SHP77 (cell line): ENCODE data around the gene PRDX6.
A peak's percentile ranks its signal among the peaks of the same experiment; 100 is the strongest.
"Not testable (repeated sequence)": the region's sequence is repeated elsewhere in the genome, so short reads cannot be mapped to it uniquely, and the experiment has no call there.

Experiments
- DNase-seq, 2 experiments: peaks; one replicate each; lab custom pipeline; 2025; lab: John Stamatoyannopoulos, UW

Gene PRDX6

GRCh38 chr1:173499729-173500128 is 22.6 kb downstream of the PRDX6 start:
- DNase-seq: no peak

GRCh38 chr1:173502104-173502503 is 25.0 kb downstream of the PRDX6 start:
- DNase-seq: no peak

- peak; percentile 5 to 42 for DNase-seq
These were observed 26.3 kb downstream of the PRDX6 start for GRCh38 chr1:173503391-173503790.

- DNase-seq: no peak
These were observed 27.1 kb downstream of the PRDX6 start for GRCh38 chr1:173504268-173504667.

- no peak for DNase-seq
These were observed 28.3 kb downstream of the PRDX6 start for GRCh38 chr1:173505391-173505790.

GRCh38 chr1:173506437-173506836 is 29.3 kb downstream of the PRDX6 start:
- DNase-seq: no peak

- no peak for DNase-seq
These were observed 30.2 kb downstream of the PRDX6 start for GRCh38 chr1:173507205-173507846.

- no peak for DNase-seq
These were observed 30.7 kb downstream of the PRDX6 start for GRCh38 chr1:173507847-173508209.

GRCh38 chr1:173508541-173508940 is 31.4 kb downstream of the PRDX6 start:
- DNase-seq: no peak

GRCh38 chr1:173509797-173510196 is 32.7 kb downstream of the PRDX6 start:
- DNase-seq: no peak

GRCh38 chr1:173514503-173514902 is 37.4 kb downstream of the PRDX6 start:
- DNase-seq: not testable (repeated sequence)

- no peak for DNase-seq
These were observed 43.7 kb downstream of the PRDX6 start for GRCh38 chr1:173520799-173521198.

GRCh38 chr1:173523329-173523728 is 46.2 kb downstream of the PRDX6 start:
- DNase-seq: no peak

GRCh38 chr1:173525926-173526325 is 48.8 kb downstream of the PRDX6 start:
- no peak for DNase-seq

GRCh38 chr1:173527151-173527826 is 50.2 kb downstream of the PRDX6 start:
- DNase-seq: peak in 1 of 2 experiments; percentile 19

GRCh38 chr1:173529106-173529505 is 52.0 kb downstream of the PRDX6 start:
- DNase-seq: no peak

- DNase-seq: no peak
These were observed 53.9 kb downstream of the PRDX6 start for GRCh38 chr1:173530795-173531693.

- DNase-seq: no peak
These were observed 55.1 kb downstream of the PRDX6 start for GRCh38 chr1:173532237-173532636.

- DNase-seq: no peak
These were observed 59.1 kb downstream of the PRDX6 start for GRCh38 chr1:173536223-173536622.
